ENCODE measurements around the gene SARDH. TPM values are rescaled to one million over a fixed set of nuclear protein-coding genes. Genes with fewer than 3 reads are reported as not detected.

SARDH gene
- total RNA-seq, 4 donors from 2014 or later = 0.47 to 5.0 (median 0.95) TPM

GRCh38 chr9:133784731-133785561, 46.8 kb upstream of the SARDH start:
- no peak for DNase-seq
- Histone ChIP-seq H3K36me3 (peaks cover 0 to 36% (median 0%) of the 10 kb centered on the region in 3 donors), H3K27me3 (no peaks in the 10 kb centered on the region), H3K9me3 (no peaks in the 10 kb centered on the region), H3K4me3 (no peak overlapping the region), H3K4me1 (peaks cover 6 to 29% (median 18%) of the 10 kb centered on the region in 4 donors), H3K27ac (peak overlapping the region in 1 of 4 donors; percentile 79)
- TF ChIP-seq POLR2A (IDR thresholded peaks at IDR 0.05) = no peak
- no peak for TF ChIP-seq CTCF (IDR thresholded peaks at IDR 0.05)

- peak overlapping the region in 1 of 4 donors; percentile 10 for H3K27ac ChIP-seq
- H3K9me3 ChIP-seq = no peaks in the 10 kb centered on the region
- peaks cover 5 to 27% (median 10%) of the 10 kb centered on the region in 4 donors for H3K4me1 ChIP-seq
- peak in 1 of 3 donors; percentile 32 for DNase-seq
- H3K27me3 ChIP-seq = no peaks in the 10 kb centered on the region
- TF ChIP-seq POLR2A (IDR thresholded peaks at IDR 0.05) = no peak
- TF ChIP-seq CTCF (IDR thresholded peaks at IDR 0.05) = no peak
- H3K36me3 ChIP-seq = peaks cover 0 to 52% (median 0%) of the 10 kb centered on the region in 3 donors
- no peak overlapping the region for H3K4me3 ChIP-seq
These were observed 45.2 kb upstream of the SARDH start for GRCh38 chr9:133783331-133783731.

- TF ChIP-seq POLR2A (IDR thresholded peaks at IDR 0.05) (no peak), CTCF (IDR thresholded peaks at IDR 0.05) (peak; percentile 66 to 86 (median 77))
- H3K36me3 ChIP-seq = peaks cover 0 to 61% (median 0%) of the 10 kb centered on the region in 3 donors
These were observed 44.3 kb upstream of the SARDH start for GRCh38 chr9:133782157-133783130.

GRCh38 chr9:133781828-133782135, 43.6 kb upstream of the SARDH start:
- no peak for DNase-seq
- Histone ChIP-seq H3K27ac (no peak overlapping the region), H3K4me1 (peaks cover 0 to 13% (median 0%) of the 10 kb centered on the region in 4 donors), H3K9me3 (no peaks in the 10 kb centered on the region), H3K27me3 (no peaks in the 10 kb centered on the region), H3K4me3 (no peak overlapping the region), H3K36me3 (peaks cover 0 to 67% (median 0%) of the 10 kb centered on the region in 3 donors)
- TF ChIP-seq POLR2A (IDR thresholded peaks at IDR 0.05) = no peak
- no peak for TF ChIP-seq CTCF (IDR thresholded peaks at IDR 0.05)

More at GRCh38 chr9:133782157-133783130, 44.3 kb upstream of the SARDH start:
- H3K9me3 ChIP-seq = no peaks in the 10 kb centered on the region
- no peak overlapping the region for H3K4me3 ChIP-seq
- H3K4me1 ChIP-seq = peaks cover 0 to 19% (median 5%) of the 10 kb centered on the region in 4 donors
- H3K27ac ChIP-seq = peak overlapping the region in 1 of 4 donors; percentile 21
- H3K27me3 ChIP-seq = no peaks in the 10 kb centered on the region
- DNase-seq = peak; percentile 79 to 89 (median 87)

GRCh38 chr9:133780962-133781827, 43.0 kb upstream of the SARDH start:
- no peaks in the 10 kb centered on the region for H3K9me3 ChIP-seq
- no peak for DNase-seq
- peaks cover 0 to 12% (median 0%) of the 10 kb centered on the region in 4 donors for H3K4me1 ChIP-seq
- no peak overlapping the region for H3K4me3 ChIP-seq
- H3K27ac ChIP-seq = no peak overlapping the region
- TF ChIP-seq CTCF (IDR thresholded peaks at IDR 0.05) (no peak), POLR2A (IDR thresholded peaks at IDR 0.05) (no peak)
- H3K36me3 ChIP-seq = peaks cover 0 to 72% (median 0%) of the 10 kb centered on the region in 3 donors
- H3K27me3 ChIP-seq = no peaks in the 10 kb centered on the region
